GM18867 (cell line): Measurements from ENCODE around the gene VPS54.
"Not testable (repeated sequence)": the region's sequence is repeated elsewhere in the genome, so short reads cannot be mapped to it uniquely, and the experiment has no call there.

Source experiments
- ATAC-seq: cut with Tn5 transposase; IDR thresholded peaks from one replicate; pipeline ENCODE4 v1.9.1; 2021; ENCODE audit warnings: mild to moderate bottlenecking, moderate library complexity; ENCODE audit not compliant: unreplicated experiment

VPS54 gene

GRCh38 chr2:63932104-63932503, 87.1 kb downstream of the VPS54 start:
- ATAC-seq, result not testable (repeated sequence)

GRCh38 chr2:63926815-63927214, 92.4 kb downstream of the VPS54 start:
- ATAC-seq, result no peak

- no peak for ATAC-seq
Observed at GRCh38 chr2:63914311-63914710, 104.9 kb downstream of the VPS54 start.

- peak; percentile 78 for ATAC-seq
Observed at GRCh38 chr2:63903003-63903402, 116.2 kb downstream of the VPS54 start.

- no peak for ATAC-seq
Observed at GRCh38 chr2:63902149-63902548, 117.1 kb downstream of the VPS54 start.

GRCh38 chr2:63899639-63900038, 119.6 kb downstream of the VPS54 start:
- no peak for ATAC-seq

GRCh38 chr2:63898839-63899238, 120.4 kb downstream of the VPS54 start:
- ATAC-seq, result no peak

- ATAC-seq, result no peak
Observed at GRCh38 chr2:63894167-63894566, 125.1 kb downstream of the VPS54 start.

- ATAC-seq, result no peak
Observed at GRCh38 chr2:63893163-63893562, 126.1 kb downstream of the VPS54 start.

GRCh38 chr2:63891488-63892030, 127.7 kb downstream of the VPS54 start:
- no peak for ATAC-seq

- ATAC-seq, result no peak
Observed at GRCh38 chr2:63890678-63891077, 128.6 kb downstream of the VPS54 start.

GRCh38 chr2:63888490-63889402, 130.5 kb downstream of the VPS54 start:
- ATAC-seq, result peak; percentile 86

GRCh38 chr2:63888053-63888452, 131.2 kb downstream of the VPS54 start:
- ATAC-seq, result no peak

- no peak for ATAC-seq
Observed at GRCh38 chr2:63886445-63886844, 132.8 kb downstream of the VPS54 start.

- ATAC-seq, result no peak
Observed at GRCh38 chr2:63882395-63883105, 136.7 kb downstream of the VPS54 start.

GRCh38 chr2:63881205-63881604, 138.0 kb downstream of the VPS54 start:
- no peak for ATAC-seq

GRCh38 chr2:63880625-63881024, 138.6 kb downstream of the VPS54 start:
- ATAC-seq, result no peak

- no peak for ATAC-seq
Observed at GRCh38 chr2:63879876-63880433, 139.3 kb downstream of the VPS54 start.

GRCh38 chr2:63878486-63878885, 140.7 kb downstream of the VPS54 start:
- no peak for ATAC-seq

- ATAC-seq, result no peak
Observed at GRCh38 chr2:63876311-63876710, 142.9 kb downstream of the VPS54 start.

GRCh38 chr2:63875559-63876245, 143.5 kb downstream of the VPS54 start:
- ATAC-seq, result no peak
